Mesenchymal stem cell (in vitro differentiated cells and primary cell): ENCODE measurements around the gene ACVR2B.
"Not testable (repeated sequence)": the region's sequence is repeated elsewhere in the genome, so short reads cannot be mapped to it uniquely, and the experiment has no call there.

Experiments
- DNase-seq: peaks from one replicate; pipeline ENCODE4 v3.0.0-alpha.2; 2013
- H2AFZ ChIP-seq: one replicate; pipeline ENCODE4 v1.6.1; 2013; ENCODE audit warnings: low read depth, mild to moderate bottlenecking, control low read depth, inconsistent platforms, low read length, moderate library complexity
- H2AK5ac ChIP-seq: 2 replicates; pipeline ENCODE4 v1.6.1; 2013; ENCODE audit warnings: low read length, moderate library complexity, mild to moderate bottlenecking, inconsistent platforms; ENCODE audit not compliant: severe bottlenecking
- H2BK120ac ChIP-seq: one replicate; pipeline ENCODE4 v1.6.1; 2013; ENCODE audit warnings: low read depth, mild to moderate bottlenecking, inconsistent platforms, low read length, moderate library complexity
- H2BK12ac ChIP-seq, 2 experiments: one replicate each; pipeline ENCODE4 v1.6.1; 2013; ENCODE audit warnings: inconsistent platforms in 2 of 2, low read length in 2 of 2, mild to moderate bottlenecking in 2 of 2, moderate library complexity in 2 of 2, control low read depth in 1 of 2
- H2BK15ac ChIP-seq: one replicate; pipeline ENCODE4 v1.6.1; 2013; ENCODE audit warnings: mild to moderate bottlenecking, low read depth, inconsistent platforms; ENCODE audit not compliant: poor library complexity, severe bottlenecking
- H2BK5ac ChIP-seq: 2 replicates; pipeline ENCODE4 v1.6.1; 2013; ENCODE audit warnings: low read depth, mild to moderate bottlenecking, low read length, control low read depth, inconsistent platforms; ENCODE audit not compliant: poor library complexity, severe bottlenecking
- H3K14ac ChIP-seq, 2 experiments: one replicate each; pipeline ENCODE4 v1.6.1; 2013; ENCODE audit warnings: inconsistent platforms in 2 of 2, low read length in 2 of 2, control low read depth in 1 of 2, mild to moderate bottlenecking in 1 of 2, moderate library complexity in 1 of 2
- H3K18ac ChIP-seq, 2 experiments: one replicate each; pipeline ENCODE4 v1.6.1; 2013; ENCODE audit warnings: inconsistent platforms in 2 of 2, low read length in 2 of 2, control low read depth in 1 of 2, low read depth in 1 of 2, mild to moderate bottlenecking in 1 of 2
- H3K23ac ChIP-seq, 2 experiments: one replicate each; pipeline ENCODE4 v1.6.1; 2013; ENCODE audit warnings: inconsistent platforms in 2 of 2, low read length in 2 of 2, mild to moderate bottlenecking in 2 of 2, moderate library complexity in 2 of 2, control low read depth in 1 of 2
- H3K27ac ChIP-seq: 2 replicates; pipeline ENCODE4 v1.5.1; 2013; ENCODE audit warnings: mild to moderate bottlenecking, moderate library complexity, low read length, control low read depth, inconsistent platforms; ENCODE audit not compliant: poor library complexity, severe bottlenecking
- H3K27me3 ChIP-seq, 2 experiments: 2 replicates each; pipeline versions ENCODE4 v1.6.1 to v1.7.0; 2013; ENCODE audit warnings: low read length in 2 of 2, mild to moderate bottlenecking in 2 of 2, moderate library complexity in 2 of 2, control low read depth in 1 of 2, inconsistent platforms in 1 of 2; ENCODE audit not compliant: control insufficient read depth in 1 of 2, insufficient read depth in 1 of 2
- H3K36me3 ChIP-seq, 2 experiments: 2 replicates each; pipeline versions ENCODE4 v1.6.1 to v1.7.0; 2013; ENCODE audit warnings: low read length in 2 of 2, control low read depth in 1 of 2, inconsistent platforms in 1 of 2, low read depth in 1 of 2, mild to moderate bottlenecking in 1 of 2; ENCODE audit not compliant: insufficient read depth in 2 of 2, control insufficient read depth in 1 of 2
- H3K4ac ChIP-seq, 2 experiments: one replicate each; pipeline ENCODE4 v1.6.1; 2013; ENCODE audit warnings: inconsistent platforms in 2 of 2, low read length in 2 of 2, mild to moderate bottlenecking in 2 of 2, moderate library complexity in 2 of 2, control low read depth in 1 of 2, low read depth in 1 of 2
- H3K4me1 ChIP-seq: 2 replicates; pipeline ENCODE4 v1.6.1; 2013; ENCODE audit warnings: low read depth, low read length, control low read depth; ENCODE audit not compliant: control insufficient read depth, insufficient read depth
- H3K4me2 ChIP-seq: 2 replicates; pipeline ENCODE4 v1.6.1; 2013; ENCODE audit warnings: low read length, mild to moderate bottlenecking, inconsistent platforms; ENCODE audit not compliant: poor library complexity, severe bottlenecking
- H3K4me3 ChIP-seq, 2 experiments: 2 replicates each; pipeline versions ENCODE4 v1.5.1 to v1.7.0; 2013; ENCODE audit warnings: low read length in 2 of 2, mild to moderate bottlenecking in 2 of 2, control low read depth in 1 of 2, low read depth in 1 of 2; ENCODE audit not compliant: insufficient read depth in 1 of 2
- H3K79me1 ChIP-seq: replicated peaks from 2 replicates; pipeline ENCODE4 v1.6.1; 2013; ENCODE audit warnings: mild to moderate bottlenecking, control low read depth, low read length, inconsistent platforms; ENCODE audit not compliant: poor library complexity, severe bottlenecking
- H3K9ac ChIP-seq: 2 replicates; pipeline ENCODE4 v1.7.0; 2013; ENCODE audit warnings: mild to moderate bottlenecking, low read length, moderate library complexity
- H3K9me3 ChIP-seq: 2 replicates; pipeline ENCODE4 v1.7.0; 2013; ENCODE audit warnings: mild to moderate bottlenecking, low read length; ENCODE audit not compliant: control insufficient read depth
- H4K8ac ChIP-seq: one replicate; pipeline ENCODE4 v1.6.1; 2013; ENCODE audit warnings: inconsistent platforms, mild to moderate bottlenecking, low read length, moderate library complexity
- H4K91ac ChIP-seq: one replicate; pipeline ENCODE4 v1.6.1; 2013; ENCODE audit warnings: mild to moderate bottlenecking, low read length, inconsistent platforms
- WGBS: methylation state at CpG from one replicate; pipeline ENCODE4 v1.1.7; 2013; ENCODE audit warnings: mixed read lengths; 5-methylcytosine and 5-hydroxymethylcytosine counted together

ACVR2B gene

DNA sequence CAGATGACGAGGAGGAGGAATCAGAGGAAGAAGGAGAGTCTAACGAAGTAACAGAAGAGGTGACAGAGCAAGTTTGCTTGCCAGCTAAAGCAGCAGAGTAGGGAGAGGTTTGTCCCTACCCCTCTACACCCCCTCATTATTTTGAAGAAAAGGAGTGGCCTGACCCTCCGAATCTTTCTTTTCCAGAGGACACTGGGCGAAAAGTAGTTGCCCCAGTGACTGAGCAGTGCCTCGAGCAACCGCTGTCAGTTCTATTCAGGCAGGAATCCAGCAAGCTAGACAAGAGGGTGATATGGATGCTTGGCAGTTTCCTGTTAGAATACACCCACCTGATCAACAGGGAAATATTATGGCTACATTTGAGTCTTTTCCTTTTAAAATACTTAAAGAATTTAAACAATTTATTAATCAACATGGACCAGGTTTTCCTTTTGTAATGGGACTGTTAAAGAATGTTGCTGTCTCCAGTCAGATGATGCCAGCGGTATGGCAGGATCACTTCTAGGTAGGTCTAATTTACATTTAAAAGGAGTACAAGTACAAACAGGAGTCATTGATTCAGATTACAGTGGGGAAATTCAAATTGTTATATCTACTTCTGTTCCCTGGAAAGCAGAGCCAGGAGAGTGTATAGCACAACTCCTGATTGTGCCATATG, 31.9 kb upstream of the ACVR2B start:
- no peak for DNase-seq
- H4K91ac ChIP-seq, result no peak overlapping the region
- no peak overlapping the region for H3K23ac ChIP-seq
- H3K14ac ChIP-seq, result no peak overlapping the region
- no peak overlapping the region for H3K4ac ChIP-seq
- no peak overlapping the region for H3K4me2 ChIP-seq
- H2BK15ac ChIP-seq, result no peak overlapping the region
- H3K27ac ChIP-seq, result no peak overlapping the region
- H2BK5ac ChIP-seq, result no peak overlapping the region
- no peak overlapping the region for H2BK120ac ChIP-seq
- 77% methylated on average over 6 of the region's 7 CpGs for WGBS
- H2AFZ ChIP-seq, result no peak overlapping the region
- H3K4me1 ChIP-seq, result no peaks in the 10 kb centered on the region
- no peak overlapping the region for H2BK12ac ChIP-seq
- H4K8ac ChIP-seq, result no peak overlapping the region
- H3K18ac ChIP-seq, result no peak overlapping the region
- no peak overlapping the region for H2AK5ac ChIP-seq
- peaks cover 0 to 11% of the 10 kb centered on the region in 2 experiments for H3K36me3 ChIP-seq
- H3K27me3 ChIP-seq, result no peaks in the 10 kb centered on the region
- no peak overlapping the region for H3K4me3 ChIP-seq
- H3K9ac ChIP-seq, result no peak overlapping the region
- no peaks in the 10 kb centered on the region for H3K9me3 ChIP-seq
- H3K79me1 ChIP-seq, result no peaks in the 10 kb centered on the region

- WGBS, result 82% methylated on average over 5 of the region's 6 CpGs
These were observed 26.8 kb upstream of the ACVR2B start for GRCh38 chr3:38426798-38427426.

DNA sequence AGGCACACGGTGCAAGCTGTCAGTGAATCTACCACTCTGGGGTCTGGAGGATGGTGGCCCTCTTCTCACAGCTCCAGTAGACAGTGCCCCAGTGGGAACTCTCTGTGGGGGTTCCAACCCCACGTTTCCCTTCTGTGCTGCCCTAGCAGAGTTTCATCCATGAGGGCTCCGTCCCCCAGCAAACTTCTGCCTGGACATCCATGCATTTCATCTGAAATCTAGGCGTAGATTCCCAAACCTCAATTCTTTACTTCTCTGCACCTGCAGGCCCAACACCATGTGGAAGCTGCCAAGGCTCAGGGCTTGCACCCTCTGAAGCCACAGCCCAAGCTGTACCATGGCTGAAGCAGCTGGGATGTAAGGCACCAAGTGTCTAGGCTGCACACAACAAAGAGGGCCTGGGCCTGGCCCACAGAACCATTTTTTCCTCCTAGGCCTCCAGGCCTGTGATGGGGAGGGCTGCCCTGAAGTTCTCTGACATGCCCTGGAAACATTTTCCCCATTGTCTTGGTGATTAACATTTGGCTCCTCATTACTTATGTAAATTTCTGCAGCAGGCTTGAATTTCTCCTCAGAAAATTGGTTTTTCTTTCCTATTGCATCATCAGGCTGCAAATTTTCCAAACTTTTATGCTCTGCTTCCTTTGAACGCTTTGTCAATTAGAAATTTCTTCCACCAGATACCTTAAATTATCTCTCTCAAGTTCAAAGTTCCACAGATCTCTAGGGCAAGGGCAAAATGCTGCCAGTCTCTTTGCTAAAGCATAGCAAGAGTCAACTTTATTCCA, 20.6 kb upstream of the ACVR2B start:
- H4K8ac ChIP-seq, H2BK120ac ChIP-seq, DNase-seq, H3K4me1 ChIP-seq, H2AFZ ChIP-seq, H3K27me3 ChIP-seq, H3K36me3 ChIP-seq, H3K18ac ChIP-seq, H3K9ac ChIP-seq, H2BK15ac ChIP-seq, H2BK5ac ChIP-seq, H3K79me1 ChIP-seq, H3K4ac ChIP-seq, H3K4me2 ChIP-seq, H4K91ac ChIP-seq, H3K23ac ChIP-seq, H2AK5ac ChIP-seq, H3K14ac ChIP-seq, H3K4me3 ChIP-seq, H3K27ac ChIP-seq, H2BK12ac ChIP-seq: not testable (repeated sequence)
- H3K9me3 ChIP-seq, result peaks cover 49% of the 10 kb centered on the region
- WGBS, result 89% methylated on average over 5 of the region's 5 CpGs

More at GRCh38 chr3:38426798-38427426, 26.8 kb upstream of the ACVR2B start:
- not testable (repeated sequence) for H2BK12ac ChIP-seq, H2BK120ac ChIP-seq, H3K27ac ChIP-seq, H3K23ac ChIP-seq, H3K4me1 ChIP-seq, H3K18ac ChIP-seq, H3K36me3 ChIP-seq, H3K9ac ChIP-seq, H2AK5ac ChIP-seq, H3K4me3 ChIP-seq, H3K9me3 ChIP-seq, H3K14ac ChIP-seq, H2BK15ac ChIP-seq, H3K4ac ChIP-seq, H3K4me2 ChIP-seq, H2AFZ ChIP-seq, H3K79me1 ChIP-seq, DNase-seq, H3K27me3 ChIP-seq, H4K91ac ChIP-seq, H2BK5ac ChIP-seq, H4K8ac ChIP-seq

DNA sequence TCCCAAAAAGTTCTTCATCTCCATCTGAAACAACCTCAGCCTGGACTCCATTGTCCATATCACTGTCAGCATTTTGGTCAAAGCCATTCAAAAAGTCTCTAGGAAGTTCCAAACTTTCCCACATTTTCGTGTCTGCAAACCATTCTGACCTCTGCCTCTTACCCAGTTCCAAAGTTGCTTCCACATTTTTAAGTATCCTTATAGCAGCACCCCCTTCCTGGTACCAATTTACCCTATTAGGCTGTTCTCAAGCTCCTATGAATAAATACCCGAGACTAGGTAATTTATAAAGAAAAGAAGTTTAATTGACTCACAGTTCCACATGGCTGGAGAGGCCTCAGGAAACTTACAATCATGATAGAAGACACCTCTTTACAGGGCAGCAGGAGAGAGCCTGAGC, 20.0 kb upstream of the ACVR2B start:
- H2BK12ac ChIP-seq, H2BK15ac ChIP-seq, H3K27ac ChIP-seq, H3K79me1 ChIP-seq, H2BK5ac ChIP-seq, H3K4ac ChIP-seq, H3K36me3 ChIP-seq, H2BK120ac ChIP-seq, H3K4me3 ChIP-seq, H2AFZ ChIP-seq, H2AK5ac ChIP-seq, H3K4me2 ChIP-seq, H4K91ac ChIP-seq, H4K8ac ChIP-seq, H3K27me3 ChIP-seq, H3K14ac ChIP-seq, H3K18ac ChIP-seq, H3K23ac ChIP-seq, H3K4me1 ChIP-seq, H3K9ac ChIP-seq, DNase-seq: not testable (repeated sequence)
- WGBS, result 57% methylated on average over 1 of the region's 2 CpGs
- H3K9me3 ChIP-seq, result peaks cover 49% of the 10 kb centered on the region
